H54 (cell line): ENCODE data around the gene MYADML2.

ENCODE experiments used
- DNase-seq: peaks from one replicate; pipeline ENCODE4 v3.0.0; 2011; ENCODE audit warnings: low spot score, mixed read lengths; ENCODE audit not compliant: insufficient read length
- FAIRE-seq: peaks from 3 replicates; lab custom pipeline; 2011; peaks lifted over from hg19 to GRCh38; lab: Jason Lieb, UNC
- POLR2A ChIP-seq: IDR thresholded peaks from 2 replicates; pipeline ENCODE4 v1.6.1; 2011; ENCODE audit warnings: low read depth, mild to moderate bottlenecking, low read length

Gene MYADML2

DNA sequence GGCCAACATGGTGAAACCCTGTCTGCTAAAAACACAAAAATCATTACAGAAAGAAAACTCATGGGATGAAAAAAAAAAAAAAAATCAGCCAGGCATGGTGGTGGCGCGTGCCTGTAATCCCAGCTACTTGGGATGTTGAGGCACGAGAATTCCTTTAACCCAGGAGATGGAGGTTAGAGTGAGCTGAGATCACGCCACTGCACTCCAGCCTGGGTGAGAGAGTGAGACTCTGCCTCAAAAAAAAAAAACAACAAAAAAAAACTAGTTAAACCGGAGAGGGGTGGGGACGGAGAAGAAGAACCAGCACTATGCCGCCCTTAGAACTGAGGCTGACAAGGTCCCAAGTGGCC is 21.3 kb upstream of the MYADML2 start:
- no peak for DNase-seq
- FAIRE-seq = no peak
- no peak for TF ChIP-seq POLR2A

DNA sequence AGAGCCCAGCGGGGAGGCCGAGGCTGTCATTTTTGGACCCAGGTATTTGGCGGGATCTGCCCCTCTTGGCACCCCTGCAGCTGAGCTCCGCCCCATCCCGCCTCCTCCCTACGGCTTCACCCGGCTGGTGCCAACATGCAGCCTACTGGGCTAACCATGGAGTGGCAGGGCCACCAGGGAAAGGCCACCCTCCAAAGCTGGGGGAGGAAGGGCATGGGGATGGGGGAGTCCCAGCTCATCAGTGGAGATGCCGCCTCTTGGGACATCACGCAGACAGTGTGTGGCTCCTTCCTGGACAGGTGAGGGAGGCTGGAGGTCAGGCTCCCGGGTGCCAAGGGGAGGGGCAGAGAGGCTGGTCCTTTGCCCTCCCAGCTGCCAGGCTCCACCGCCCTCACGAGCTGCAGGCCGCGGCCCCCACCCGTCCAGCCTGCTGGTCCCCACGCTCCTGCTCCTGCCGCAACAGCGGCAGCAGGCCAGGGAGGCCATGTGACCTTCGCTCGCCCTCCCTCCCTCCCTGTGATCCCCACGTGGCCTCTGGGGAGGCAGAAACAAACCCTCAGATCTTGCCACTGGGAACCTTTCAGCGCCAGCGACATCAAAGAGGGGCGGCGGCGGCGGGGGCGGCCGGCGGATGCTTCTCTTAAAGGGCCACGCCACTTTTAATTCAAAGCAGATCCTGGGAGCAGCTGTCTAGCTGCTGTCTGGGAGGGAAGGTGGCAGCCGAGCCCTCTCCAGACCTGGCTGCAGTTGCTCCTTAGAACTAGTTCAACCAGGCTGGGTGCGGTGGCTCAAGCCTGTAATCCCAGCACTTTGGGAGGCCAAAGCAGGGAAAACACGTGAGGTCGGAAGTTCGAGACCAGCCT is 20.7 kb upstream of the MYADML2 start:
- TF ChIP-seq POLR2A = no peak
- FAIRE-seq (no peak), DNase-seq (peak; percentile 80)

DNA sequence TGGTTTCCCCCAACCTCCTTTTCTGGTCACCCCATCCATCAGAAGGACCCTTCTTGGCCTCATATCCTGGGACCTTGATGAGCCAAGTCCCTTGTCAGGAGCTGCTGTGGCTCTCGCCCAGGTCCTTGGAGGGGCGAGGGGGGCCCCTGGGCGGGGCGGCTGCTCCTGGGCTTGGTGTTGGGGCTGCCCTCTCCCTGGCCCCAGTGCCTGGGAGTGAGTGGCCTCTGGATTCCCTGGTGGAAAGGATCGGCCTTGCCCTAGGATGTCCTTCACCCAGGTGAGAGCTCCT is 20.2 kb upstream of the MYADML2 start:
- FAIRE-seq (no peak), DNase-seq (no peak)
- TF ChIP-seq POLR2A = no peak

DNA sequence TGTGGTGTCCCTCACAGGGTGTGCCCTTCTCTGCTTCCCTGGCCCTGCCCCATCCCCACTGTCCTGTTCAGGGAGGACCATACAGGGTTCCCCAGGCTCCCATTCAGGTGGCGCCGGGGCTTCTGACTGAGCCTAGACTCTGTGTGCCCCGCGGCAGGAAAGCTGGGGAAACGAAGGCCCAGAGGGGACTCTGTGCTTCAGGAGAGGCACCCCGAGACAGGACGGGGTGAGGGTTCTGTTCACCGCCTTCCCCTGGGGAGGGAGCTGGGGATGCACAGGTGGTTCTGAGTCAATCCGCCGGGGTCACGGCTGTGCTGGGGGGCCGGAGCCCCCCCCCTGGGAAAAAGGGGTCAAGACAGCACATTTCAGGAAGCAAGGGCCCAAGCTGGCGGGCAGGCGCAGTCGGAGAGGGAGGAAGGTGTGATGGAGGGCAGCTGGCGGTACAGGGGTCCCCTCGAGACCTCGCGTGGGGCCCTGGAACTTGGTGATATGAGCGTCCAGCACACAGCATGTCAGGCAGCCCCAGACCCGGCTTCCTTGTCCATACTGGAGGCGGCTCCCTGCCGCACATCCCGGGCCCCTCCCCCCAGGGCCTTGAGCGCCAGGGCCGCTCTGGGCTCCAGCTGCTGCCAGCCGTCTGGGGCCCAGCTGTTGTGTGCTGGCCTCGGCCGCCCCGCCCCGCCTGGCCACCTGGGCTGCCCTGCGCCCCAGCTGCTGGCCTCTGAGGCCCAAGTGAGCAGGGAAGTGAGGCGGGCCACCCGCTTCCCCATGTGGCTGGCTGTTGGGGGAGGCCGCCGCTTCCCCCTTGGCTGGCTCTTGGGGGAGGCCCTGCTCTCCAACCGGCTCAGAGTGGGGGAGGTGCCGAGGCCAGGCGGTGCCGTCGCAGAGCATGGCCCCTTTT is 19.6 kb upstream of the MYADML2 start:
- DNase-seq = no peak
- no peak for FAIRE-seq
- no peak for TF ChIP-seq POLR2A

DNA sequence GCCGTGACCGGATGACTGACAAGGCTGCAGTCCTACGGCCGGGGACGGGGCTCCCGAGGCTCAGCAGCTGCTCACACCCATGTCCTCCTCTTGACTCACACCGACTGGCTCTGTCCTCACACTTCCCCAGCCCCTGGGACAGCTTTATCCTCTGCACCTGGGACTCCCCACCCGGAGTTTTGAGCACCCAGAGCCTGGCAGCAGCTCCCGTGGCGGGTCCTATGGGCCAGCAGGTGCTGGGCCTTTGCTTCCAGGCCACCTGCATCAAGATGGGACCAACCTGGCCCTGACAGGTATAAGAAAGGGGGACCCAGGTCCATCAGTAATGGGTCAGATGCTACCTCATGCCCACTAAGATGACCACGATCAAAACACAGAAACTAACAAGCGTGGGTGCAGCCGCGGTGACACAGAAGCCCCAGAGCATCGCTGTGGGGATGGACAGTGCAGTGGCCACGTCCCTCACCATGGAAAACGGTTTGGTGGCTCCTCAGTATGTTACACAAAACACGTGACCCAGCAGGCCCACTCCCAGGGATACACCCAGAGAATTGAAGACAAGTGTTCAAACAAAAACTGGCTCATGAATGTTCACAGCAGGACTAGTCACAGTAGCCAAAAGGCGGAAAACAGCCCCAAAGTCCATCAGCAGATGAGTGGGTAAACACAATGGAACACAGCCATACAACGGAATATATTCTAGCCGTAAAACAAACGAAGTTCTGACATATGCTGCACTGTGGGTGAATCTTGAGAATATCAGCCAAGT is 17.2 kb upstream of the MYADML2 start:
- no peak for FAIRE-seq
- no peak for DNase-seq
- TF ChIP-seq POLR2A = no peak

DNA sequence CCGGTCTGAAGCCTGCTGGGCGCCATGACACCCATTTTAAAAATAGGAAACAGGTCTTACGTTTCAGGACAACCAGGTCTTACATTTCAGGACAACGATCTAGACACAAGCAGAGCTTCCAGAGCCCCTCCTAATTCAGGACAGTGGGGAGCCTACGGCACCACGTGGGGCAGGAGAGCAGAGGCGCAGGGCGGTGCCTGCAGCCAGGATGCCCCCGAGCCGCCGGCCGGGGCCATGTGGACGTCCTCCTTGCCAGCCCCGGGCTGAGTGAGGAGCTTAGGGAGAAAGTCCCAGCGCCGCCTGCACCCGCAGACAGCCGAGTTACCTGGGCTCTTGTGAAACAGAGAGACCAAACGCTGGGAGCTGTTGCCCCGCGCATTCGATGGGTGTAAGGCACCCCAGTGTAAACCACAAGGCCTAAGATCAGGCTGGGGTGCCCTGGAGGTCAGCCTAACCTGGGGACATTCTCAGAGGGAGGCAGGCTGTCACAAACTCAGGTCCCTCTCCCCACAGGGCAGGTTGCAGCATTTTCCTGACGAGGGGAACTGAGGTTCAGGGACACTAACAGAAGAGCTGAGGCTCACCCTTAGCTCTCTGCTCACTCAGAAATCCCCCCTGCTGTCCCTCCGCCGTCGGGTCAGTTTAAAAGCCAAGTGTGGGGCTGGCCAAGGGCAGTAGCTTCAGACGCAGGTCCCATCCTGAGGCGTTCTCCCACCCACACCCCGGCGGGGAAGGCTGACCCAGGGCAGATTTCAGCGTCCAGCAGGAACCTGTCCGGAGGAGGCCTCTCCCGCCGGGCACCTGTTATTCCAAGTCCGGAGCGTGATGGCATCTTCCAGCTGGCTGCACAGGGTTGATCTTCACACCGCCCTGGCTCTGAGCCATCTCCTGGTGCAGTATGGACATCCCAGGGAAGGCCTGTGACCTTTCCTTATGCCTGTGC is 15.7 kb upstream of the MYADML2 start:
- FAIRE-seq = no peak
- no peak for DNase-seq

GRCh38 chr17:81961521-81962498 is 14.8 kb upstream of the MYADML2 start:
- no peak for FAIRE-seq
- no peak for DNase-seq
- no peak for TF ChIP-seq POLR2A

More for the DNA sequence above, 15.7 kb upstream of the MYADML2 start:
- no peak for TF ChIP-seq POLR2A

- DNase-seq = peak; percentile 70
- no peak for TF ChIP-seq POLR2A
- FAIRE-seq = no peak
Measured at GRCh38 chr17:81961087-81961511, 14.1 kb upstream of the MYADML2 start, which contains the start of gene NOTUM. Gene NOTUM (minus strand): TSS chr17:81961187. CDS start chr17:81960909, 278 bp downstream.

- no peak for DNase-seq
- no peak for FAIRE-seq
- no peak for TF ChIP-seq POLR2A
Measured at GRCh38 chr17:81960130-81960958, 13.3 kb upstream of the MYADML2 start.

DNA sequence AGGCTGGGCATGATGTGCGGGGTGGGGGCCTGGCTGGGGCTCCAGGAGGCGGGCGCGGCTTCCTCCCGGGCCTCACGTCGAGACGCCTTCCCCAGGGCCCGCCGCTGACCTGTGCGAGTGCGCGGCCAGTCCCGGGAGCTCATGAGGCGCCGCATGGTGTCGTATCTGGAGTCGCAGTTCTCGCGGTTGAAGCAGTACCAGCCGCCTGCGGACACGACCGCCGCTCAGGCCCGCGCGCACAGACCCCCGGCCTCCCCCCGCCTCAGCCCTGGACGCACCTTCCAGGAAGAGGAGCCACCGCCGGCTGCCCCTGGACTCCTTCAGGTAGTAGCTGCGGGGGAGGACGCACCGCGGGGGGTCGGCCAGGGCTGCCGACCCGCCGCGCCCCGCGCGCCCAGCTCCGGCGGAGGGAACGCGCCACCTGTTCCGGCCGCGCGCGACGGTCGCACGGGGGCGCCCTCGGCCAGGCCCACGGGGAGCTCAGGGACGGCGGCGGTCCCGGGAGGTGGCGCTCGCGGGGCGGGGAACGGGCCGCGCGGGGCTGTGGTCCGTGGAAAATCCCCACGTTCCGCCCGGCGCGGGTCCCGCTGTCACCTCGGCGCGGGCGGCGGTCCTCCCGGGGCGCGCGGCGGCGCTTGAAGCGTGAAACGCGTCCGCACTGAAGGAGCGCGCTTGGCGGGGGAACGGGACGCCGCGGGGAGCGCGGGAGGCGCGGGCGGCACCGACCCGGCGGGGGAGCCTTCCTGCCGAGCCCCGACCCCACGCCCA is 12.5 kb upstream of the MYADML2 start:
- no peak for TF ChIP-seq POLR2A
- DNase-seq = peak; percentile 66
- no peak for FAIRE-seq
